ENCODE data around the gene CAMKK1. TPM values are rescaled to one million over a fixed set of nuclear protein-coding genes. Genes with fewer than 3 reads are reported as not detected.
A peak's percentile ranks its signal among the peaks of the same experiment; 100 is the strongest.

CAMKK1 gene
- total and polyA plus RNA-seq, 9 of the 15 experiments (the other 6 are each of a cell fraction or from before 2014, with no cell fraction given), result 0.34 to 7.5 (median 4.9) TPM

DNA sequence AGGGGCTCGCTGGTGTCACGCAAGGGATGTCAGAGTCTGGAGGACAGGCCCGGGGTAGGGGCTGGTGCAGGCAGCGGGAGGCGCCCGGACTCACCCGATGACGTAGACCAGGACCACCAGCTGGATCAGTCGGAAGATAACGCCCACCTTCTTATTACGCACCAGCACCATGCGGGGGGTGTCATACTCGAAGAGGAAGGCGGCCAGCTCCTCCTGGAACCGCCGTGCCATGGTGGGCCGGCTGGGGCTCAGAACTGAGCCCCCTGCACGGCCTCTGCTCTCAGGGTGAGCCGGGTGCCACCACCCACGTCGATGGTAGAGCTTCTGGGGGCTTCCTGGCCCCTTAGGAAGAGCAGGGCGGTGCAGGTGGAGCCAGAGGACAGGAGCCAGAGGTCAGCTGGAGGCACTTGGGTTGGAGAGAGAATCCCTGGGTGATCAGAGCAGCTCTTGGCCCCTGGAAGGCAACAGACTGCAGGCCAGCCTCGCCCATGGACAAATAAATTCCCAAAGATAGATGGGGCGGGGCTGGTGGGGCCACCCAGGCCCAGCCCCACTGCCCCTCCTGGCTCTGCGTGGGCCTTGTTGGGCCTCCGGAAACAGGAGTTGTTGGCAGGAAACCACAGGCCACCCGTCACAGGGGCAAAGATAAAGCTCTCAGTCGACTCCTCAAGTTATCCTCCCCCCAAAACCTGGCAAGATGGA is 23.3 kb upstream of the CAMKK1 start, which contains the start of gene P2RX1 (continued):
- TF ChIP-seq PTBP1 (IDR thresholded peaks at IDR 0.05; ENCODE audit: low read depth, low read length) (no peak), CREM (IDR thresholded peaks at IDR 0.05; ENCODE audit: low read depth) (peak; percentile 53), PRMT5 (CRISPR knock-in tag; IDR thresholded peaks at IDR 0.05) (no peak), NELFE (IDR thresholded peaks at IDR 0.05; ENCODE audit: insufficient read depth, insufficient read length) (no peak), NFE2L1 (tag; IDR thresholded peaks at IDR 0.05; ENCODE audit: borderline replicate concordance, low read depth) (no peak), RNF2 (IDR thresholded peaks at IDR 0.05) (peak; percentile 89; the same call in 1 of the 2 replicates), CAMTA2 (CRISPR knock-in tag; conservative IDR thresholded peaks at IDR 0.05) (no peak), KDM5B (IDR thresholded peaks at IDR 0.05; ENCODE audit: insufficient replicate concordance, low read depth, low read length) (peak; percentile 45), XRCC4 (IDR thresholded peaks at IDR 0.05; ENCODE audit: extremely low read depth, insufficient read depth, insufficient read length) (no peak), ZNF197 (CRISPR knock-in tag; IDR thresholded peaks at IDR 0.05; ENCODE audit: low read depth) (no peak), ZNF174 (CRISPR knock-in tag; IDR thresholded peaks at IDR 0.05) (no peak), ZNF24 (IDR thresholded peaks at IDR 0.05) (no peak), ZNF77 (CRISPR knock-in tag; IDR thresholded peaks at IDR 0.05) (no peak), PHF20 (IDR thresholded peaks at IDR 0.05; ENCODE audit: partially characterized antibody) (no peak), MTA1 (IDR thresholded peaks at IDR 0.05; ENCODE audit: borderline replicate concordance) (no peak), TBL1XR1 (IDR thresholded peaks at IDR 0.05; ENCODE audit: low read length in 2 of 2) (no peak), RBFOX2 (IDR thresholded peaks at IDR 0.05; ENCODE audit: low read depth, low read length) (peak; percentile 80), CBX8 (IDR thresholded peaks at IDR 0.05; ENCODE audit: borderline replicate concordance, extremely low read depth, low read depth, low read length, poor library complexity, severe bottlenecking) (no peak), THRAP3 (IDR thresholded peaks at IDR 0.05; ENCODE audit: borderline replicate concordance) (no peak), NFATC3 (IDR thresholded peaks at IDR 0.05) (no peak)
- TF ChIP-seq, protein P1, sequence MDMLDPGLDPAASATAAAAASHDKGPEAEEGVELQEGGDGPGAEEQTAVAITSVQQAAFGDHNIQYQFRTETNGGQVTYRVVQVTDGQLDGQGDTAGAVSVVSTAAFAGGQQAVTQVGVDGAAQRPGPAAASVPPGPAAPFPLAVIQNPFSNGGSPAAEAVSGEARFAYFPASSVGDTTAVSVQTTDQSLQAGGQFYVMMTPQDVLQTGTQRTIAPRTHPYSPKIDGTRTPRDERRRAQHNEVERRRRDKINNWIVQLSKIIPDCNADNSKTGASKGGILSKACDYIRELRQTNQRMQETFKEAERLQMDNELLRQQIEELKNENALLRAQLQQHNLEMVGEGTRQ (CRISPR knock-in tag; IDR thresholded peaks at IDR 0.05), result no peak
- TF ChIP-seq, protein P2, sequence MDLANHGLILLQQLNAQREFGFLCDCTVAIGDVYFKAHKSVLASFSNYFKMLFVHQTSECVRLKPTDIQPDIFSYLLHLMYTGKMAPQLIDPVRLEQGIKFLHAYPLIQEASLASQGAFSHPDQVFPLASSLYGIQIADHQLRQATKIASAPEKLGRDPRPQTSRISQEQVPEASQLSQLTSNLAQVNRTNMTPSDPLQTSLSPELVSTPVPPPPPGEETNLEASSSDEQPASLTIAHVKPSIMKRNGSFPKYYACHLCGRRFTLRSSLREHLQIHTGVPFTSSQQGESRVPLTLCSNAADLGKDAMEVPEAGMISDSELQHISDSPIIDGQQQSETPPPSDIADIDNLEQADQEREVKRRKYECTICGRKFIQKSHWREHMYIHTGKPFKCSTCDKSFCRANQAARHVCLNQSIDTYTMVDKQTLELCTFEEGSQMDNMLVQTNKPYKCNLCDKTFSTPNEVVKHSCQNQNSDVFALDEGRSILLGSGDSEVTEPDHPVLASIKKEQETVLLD (IDR thresholded peaks at IDR 0.05), result no peak
- TF ChIP-seq, protein P3, sequence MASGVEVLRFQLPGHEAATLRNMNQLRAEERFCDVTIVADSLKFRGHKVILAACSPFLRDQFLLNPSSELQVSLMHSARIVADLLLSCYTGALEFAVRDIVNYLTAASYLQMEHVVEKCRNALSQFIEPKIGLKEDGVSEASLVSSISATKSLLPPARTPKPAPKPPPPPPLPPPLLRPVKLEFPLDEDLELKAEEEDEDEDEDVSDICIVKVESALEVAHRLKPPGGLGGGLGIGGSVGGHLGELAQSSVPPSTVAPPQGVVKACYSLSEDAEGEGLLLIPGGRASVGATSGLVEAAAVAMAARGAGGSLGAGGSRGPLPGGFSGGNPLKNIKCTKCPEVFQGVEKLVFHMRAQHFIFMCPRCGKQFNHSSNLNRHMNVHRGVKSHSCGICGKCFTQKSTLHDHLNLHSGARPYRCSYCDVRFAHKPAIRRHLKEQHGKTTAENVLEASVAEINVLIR (CRISPR knock-in tag; IDR thresholded peaks at IDR 0.05), result no peak
